C4-2B (cell line): Measurements from ENCODE around the gene CUEDC2.

ENCODE experiments used
- CTCF ChIP-seq: fragments of 450-650 bp; conservative IDR thresholded peaks from 2 replicates; pipeline ENCODE4 v1.5.1; 2017; ENCODE audit warnings: mild to moderate bottlenecking
- ZFX ChIP-seq: fragments of 450-650 bp; IDR thresholded peaks from 2 replicates; pipeline ENCODE4 v1.6.1; 2017

GRCh38 chr10:102405632-102406031 is 26.7 kb downstream of the CUEDC2 start:
- TF ChIP-seq CTCF (no peak), ZFX (no peak)
